Esophagus muscularis mucosa (tissue), 4 donors: ENCODE data around the gene HINFP. TPM values are rescaled to one million over a fixed set of nuclear protein-coding genes. Genes with fewer than 3 reads are reported as not detected.
A peak's percentile ranks its signal among the peaks of the same experiment; 100 is the strongest.

ENCODE experiments used
- DNase-seq: peaks from one replicate; pipeline ENCODE4 v3.0.0-alpha.2; 2017; ENCODE audit errors: extremely low spot score
- H3K27ac ChIP-seq, 4 donors: fragments of 200-600 bp; sonication (generic); replicated peaks in 1 of 4; 1 replicate in 3 of 4; 2 replicates in 1 of 4; pipeline ENCODE4 v1.5.1; 2016 to 2019; ENCODE audit warnings: mild to moderate bottlenecking in 1 of 4
- H3K27me3 ChIP-seq, 4 donors: fragments of 200-600 bp; sonication (generic); one replicate each; pipeline versions ENCODE4 v1.5.1 to v1.6.0; 2016 to 2019
- H3K36me3 ChIP-seq, 4 donors: fragments of 200-600 bp; sonication (generic); one replicate each; pipeline ENCODE4 v1.5.1; 2016 to 2019
- H3K4me1 ChIP-seq, 4 donors: fragments of 200-600 bp; sonication (generic); one replicate each; pipeline ENCODE4 v1.5.1; 2016 to 2019
- H3K4me3 ChIP-seq, 4 donors: fragments of 200-600 bp; sonication (generic); 1 replicate in 2 of 4; 2 replicates in 2 of 4; pipeline ENCODE4 v1.5.1; 2016 to 2019; ENCODE audit warnings: mild to moderate bottlenecking in 4 of 4, moderate library complexity in 1 of 4
- H3K9me3 ChIP-seq, 4 donors: fragments of 200-600 bp; sonication (generic); 1 replicate in 3 of 4; 2 replicates in 1 of 4; pipeline ENCODE4 v1.5.1; 2016 to 2019
- CTCF ChIP-seq, 3 experiments: fragments of 200-600 bp in 2 of 3; fragments of 450-650 bp in 1 of 3; sonication (generic) in 2 of 3; IDR thresholded peaks; one replicate each; pipeline ENCODE4 v1.5.1; 2017 to 2019; ENCODE audit warnings: antibody characterized with exemption in 3 of 3, mild to moderate bottlenecking in 2 of 3, moderate library complexity in 1 of 3
- EP300 ChIP-seq: sonication (generic); formaldehyde crosslinking; IDR thresholded peaks from one replicate; pipeline ENCODE4 v1.6.1; 2017; ENCODE audit warnings: antibody characterized with exemption
- POLR2A ChIP-seq: fragments of 450-650 bp; IDR thresholded peaks from one replicate; pipeline ENCODE4 v1.6.1; 2017; ENCODE audit warnings: antibody characterized with exemption, moderate library complexity, mild to moderate bottlenecking, low read depth
- POLR2AphosphoS5 ChIP-seq, 2 donors: sonication (generic); formaldehyde crosslinking; IDR thresholded peaks; one replicate each; pipeline ENCODE4 v1.6.1; 2017; ENCODE audit warnings: antibody characterized with exemption in 2 of 2
- WGBS: methylation state at CpG from one replicate; pipeline ENCODE4 v1.1.5; 2018; 5-methylcytosine and 5-hydroxymethylcytosine counted together
- intact Hi-C: fragments of 100-400 bp; cut with DNase I; formaldehyde crosslinking; loops from one replicate; pipeline ENCODE4 v1.15.1; 2023
- total RNA-seq, 4 donors: library from RNA; depleted of rRNA; stranded (reverse); fragments of >200 nt; gene quantifications; one replicate each; pipeline versions ENCODE4 v1.1.0 to v1.2.1, GENCODE V29; 2016

Gene HINFP
- total RNA-seq, 4 donors from 2014 or later, result 22.8 to 30.8 (median 26.4) TPM

DNA sequence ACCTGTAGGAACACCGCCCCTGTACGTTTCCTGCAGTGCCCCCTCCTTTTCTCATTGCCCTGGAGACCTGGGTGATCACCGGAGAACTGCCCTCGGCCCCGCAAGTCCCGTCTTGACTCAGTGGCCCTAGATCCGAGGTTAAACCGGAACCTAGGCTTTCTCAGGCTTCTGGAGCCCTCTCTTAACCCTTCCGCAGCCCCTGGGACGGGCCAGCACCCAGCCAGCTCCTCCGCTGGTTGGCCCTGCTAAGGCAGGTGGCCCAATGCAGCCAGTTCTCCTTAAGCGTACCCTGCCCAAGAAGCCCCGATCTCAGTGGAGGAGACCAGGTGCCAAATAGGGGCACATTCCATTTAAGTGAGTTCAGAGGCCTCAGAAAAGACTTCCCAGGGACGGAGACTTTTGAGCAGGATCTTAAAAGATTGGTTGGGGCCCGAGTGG lies 47.9 kb downstream of the HINFP start:
- no peaks in the 10 kb centered on the region for H3K27me3 ChIP-seq
- DNase-seq, result no peak
- 15% methylated on average over 14 of the region's 15 CpGs for WGBS
- peaks cover 9 to 28% (median 16%) of the 10 kb centered on the region in 4 donors for H3K36me3 ChIP-seq
- H3K4me3 ChIP-seq, result peak overlapping the region; percentile 82 to 94 (median 88)
- intact Hi-C loops, result loop anchor here (2.0 kb wide), 1 partner anchor 28 kb away; no protein-coding TSS in a partner anchor
- no peaks in the 10 kb centered on the region for H3K9me3 ChIP-seq
- peak overlapping the region; percentile 96 to 99 (median 96) for H3K27ac ChIP-seq
- peaks cover 10 to 17% (median 11%) of the 10 kb centered on the region in 4 donors for H3K4me1 ChIP-seq
- TF ChIP-seq CTCF (IDR thresholded peaks at IDR 0.05) (no peak), POLR2AphosphoS5 (IDR thresholded peaks at IDR 0.05) (peak; percentile 71 to 85), POLR2A (peak; percentile 22)

DNA sequence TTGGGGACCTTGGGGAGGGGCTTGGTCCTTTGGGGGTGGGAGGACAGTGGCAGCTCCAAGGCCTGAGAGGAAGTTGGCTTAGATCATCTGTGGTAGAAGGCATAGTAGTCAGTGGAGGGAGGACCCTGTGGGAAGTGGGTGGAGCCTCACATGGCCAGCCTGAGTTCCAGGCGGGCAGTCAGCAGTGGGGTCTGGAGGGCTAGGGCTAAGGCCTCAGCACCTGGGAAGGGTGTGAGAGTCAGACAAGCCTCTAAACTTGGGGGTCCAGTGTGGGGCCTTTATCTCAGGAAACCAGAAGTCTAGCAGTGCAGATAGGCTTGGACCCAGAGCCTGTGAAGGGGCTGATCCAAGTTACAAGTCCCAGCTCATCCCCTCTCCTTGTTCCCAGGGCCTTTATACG lies 51.1 kb downstream of the HINFP start:
- Histone ChIP-seq H3K4me1 (peaks cover 10 to 25% (median 14%) of the 10 kb centered on the region in 4 donors), H3K4me3 (no peak overlapping the region), H3K9me3 (no peaks in the 10 kb centered on the region), H3K36me3 (peaks cover 24 to 61% (median 36%) of the 10 kb centered on the region in 4 donors), H3K27me3 (no peaks in the 10 kb centered on the region), H3K27ac (no peak overlapping the region)
- no peak for TF ChIP-seq EP300
- no peak for TF ChIP-seq POLR2AphosphoS5 (IDR thresholded peaks at IDR 0.05)
- TF ChIP-seq POLR2A, result no peak
- TF ChIP-seq CTCF (IDR thresholded peaks at IDR 0.05), result no peak
- intact Hi-C loops, result no loop called here
- no peak for DNase-seq
- WGBS, result 67% methylated on average over 2 of the region's 2 CpGs

DNA sequence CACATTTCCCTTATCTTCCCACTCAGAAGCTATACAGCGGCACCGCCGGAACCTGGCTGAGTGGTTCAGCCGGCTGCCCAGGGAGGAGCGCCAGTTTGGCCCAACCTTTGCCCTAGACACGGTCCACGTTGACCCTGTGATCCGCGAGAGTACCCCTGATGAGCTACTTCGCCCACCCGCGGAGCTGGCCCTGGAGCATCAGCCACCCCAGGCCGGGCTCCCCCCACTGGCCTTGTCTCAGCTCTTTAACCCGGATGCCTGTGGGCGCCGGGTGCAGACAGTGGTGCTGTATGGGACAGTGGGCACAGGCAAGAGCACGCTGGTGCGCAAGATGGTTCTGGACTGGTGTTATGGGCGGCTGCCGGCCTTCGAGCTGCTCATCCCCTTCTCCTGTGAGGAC lies 52.1 kb downstream of the HINFP start:
- intact Hi-C loops, result no loop called here
- peaks cover 24 to 68% (median 43%) of the 10 kb centered on the region in 4 donors for H3K36me3 ChIP-seq
- no peaks in the 10 kb centered on the region for H3K9me3 ChIP-seq
- DNase-seq, result no peak
- no peaks in the 10 kb centered on the region for H3K27me3 ChIP-seq
- H3K4me1 ChIP-seq, result peaks cover 10 to 27% (median 15%) of the 10 kb centered on the region in 4 donors
- WGBS, result 100% methylated on average over 6 of the region's 21 CpGs
- H3K27ac ChIP-seq, result no peak overlapping the region
- H3K4me3 ChIP-seq, result no peak overlapping the region
- no peak for TF ChIP-seq CTCF (IDR thresholded peaks at IDR 0.05)
- no peak for TF ChIP-seq EP300
- TF ChIP-seq POLR2A, result no peak
- TF ChIP-seq POLR2AphosphoS5 (IDR thresholded peaks at IDR 0.05), result no peak

DNA sequence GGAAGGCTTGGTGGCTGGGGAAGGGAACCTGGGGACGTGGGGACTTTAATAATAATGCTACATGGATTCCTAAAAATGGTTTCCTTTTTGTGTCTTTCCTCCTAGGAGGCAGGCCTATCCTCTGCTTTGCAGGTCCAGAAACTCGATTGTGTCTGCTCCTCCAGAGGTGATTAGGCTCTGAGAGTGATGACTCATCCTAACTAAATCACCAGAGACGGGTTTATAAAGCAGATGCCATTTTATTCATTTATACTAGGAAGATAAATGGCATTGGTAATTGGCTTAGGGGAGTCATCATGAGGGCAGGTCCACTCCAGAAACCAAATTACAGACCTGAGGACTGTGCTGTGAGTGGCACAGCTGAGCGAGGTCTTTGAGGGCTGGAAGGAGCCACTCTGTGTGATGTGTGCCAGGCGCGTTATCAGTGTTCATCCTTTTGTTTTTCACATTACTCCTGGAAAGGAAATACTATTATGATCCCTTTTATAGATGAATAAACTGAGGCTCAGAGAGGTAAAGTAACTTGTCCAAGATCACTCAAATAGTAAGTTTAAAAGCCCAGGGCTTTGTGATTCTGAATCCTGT lies 54.2 kb downstream of the HINFP start:
- Histone ChIP-seq H3K9me3 (no peaks in the 10 kb centered on the region), H3K4me3 (no peak overlapping the region), H3K27me3 (no peaks in the 10 kb centered on the region), H3K27ac (no peak overlapping the region), H3K36me3 (peaks cover 24 to 81% (median 56%) of the 10 kb centered on the region in 4 donors), H3K4me1 (peaks cover 0 to 16% (median 4%) of the 10 kb centered on the region in 4 donors)
- intact Hi-C loops, result no loop called here
- no peak for DNase-seq
- no peak for TF ChIP-seq POLR2AphosphoS5 (IDR thresholded peaks at IDR 0.05)
- no peak for TF ChIP-seq EP300
- TF ChIP-seq POLR2A, result no peak
- no peak for TF ChIP-seq CTCF (IDR thresholded peaks at IDR 0.05)
- 58% methylated on average over 6 of the region's 6 CpGs for WGBS
